ENCODE results near the gene ATOH8. TPM values are rescaled to one million over a fixed set of nuclear protein-coding genes. Genes with fewer than 3 reads are reported as not detected.
"Not testable (repeated sequence)": the region's sequence is repeated elsewhere in the genome, so short reads cannot be mapped to it uniquely, and the experiment has no call there.

ATOH8 gene
- total RNA-seq, 1 donor from 2014 or later, result 0.79 TPM

DNA sequence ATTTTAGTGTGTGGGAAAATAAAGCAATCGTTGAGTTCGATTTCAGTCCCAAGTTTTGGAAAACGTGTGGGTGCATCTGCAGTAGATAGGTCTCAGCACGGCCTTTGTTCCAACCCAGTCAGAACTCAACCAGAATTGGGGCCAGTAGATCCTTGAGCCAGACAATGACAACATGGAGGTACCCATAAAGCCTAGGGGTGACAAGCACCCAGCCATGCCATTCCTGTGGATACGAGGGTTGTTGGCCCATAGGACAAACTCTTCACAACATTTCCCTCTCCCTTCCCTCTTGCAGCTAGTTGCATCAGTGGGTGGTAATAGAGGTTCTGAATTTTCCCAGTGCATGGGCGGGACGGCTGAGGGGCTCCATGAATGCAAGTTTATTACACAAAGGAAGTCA is 74.9 kb downstream of the ATOH8 start:
- TF ChIP-seq, protein P1, sequence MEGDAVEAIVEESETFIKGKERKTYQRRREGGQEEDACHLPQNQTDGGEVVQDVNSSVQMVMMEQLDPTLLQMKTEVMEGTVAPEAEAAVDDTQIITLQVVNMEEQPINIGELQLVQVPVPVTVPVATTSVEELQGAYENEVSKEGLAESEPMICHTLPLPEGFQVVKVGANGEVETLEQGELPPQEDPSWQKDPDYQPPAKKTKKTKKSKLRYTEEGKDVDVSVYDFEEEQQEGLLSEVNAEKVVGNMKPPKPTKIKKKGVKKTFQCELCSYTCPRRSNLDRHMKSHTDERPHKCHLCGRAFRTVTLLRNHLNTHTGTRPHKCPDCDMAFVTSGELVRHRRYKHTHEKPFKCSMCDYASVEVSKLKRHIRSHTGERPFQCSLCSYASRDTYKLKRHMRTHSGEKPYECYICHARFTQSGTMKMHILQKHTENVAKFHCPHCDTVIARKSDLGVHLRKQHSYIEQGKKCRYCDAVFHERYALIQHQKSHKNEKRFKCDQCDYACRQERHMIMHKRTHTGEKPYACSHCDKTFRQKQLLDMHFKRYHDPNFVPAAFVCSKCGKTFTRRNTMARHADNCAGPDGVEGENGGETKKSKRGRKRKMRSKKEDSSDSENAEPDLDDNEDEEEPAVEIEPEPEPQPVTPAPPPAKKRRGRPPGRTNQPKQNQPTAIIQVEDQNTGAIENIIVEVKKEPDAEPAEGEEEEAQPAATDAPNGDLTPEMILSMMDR (IDR thresholded peaks at IDR 0.05; ENCODE audit: insufficient read depth, low read length, severe bottlenecking), result no peak
- FAIRE-seq, result no peak
- H3K4me3 ChIP-seq (ENCODE audit: low read depth, low read length), result no peak overlapping the region
- H3K27me3 ChIP-seq (ENCODE audit: control insufficient read depth, insufficient read depth, low read length), result no peaks in the 10 kb centered on the region
- H3K36me3 ChIP-seq (ENCODE audit: control insufficient read depth, insufficient read depth, low read length), result no peaks in the 10 kb centered on the region
- DNase-seq (ENCODE audit: low read depth), result no peak

DNA sequence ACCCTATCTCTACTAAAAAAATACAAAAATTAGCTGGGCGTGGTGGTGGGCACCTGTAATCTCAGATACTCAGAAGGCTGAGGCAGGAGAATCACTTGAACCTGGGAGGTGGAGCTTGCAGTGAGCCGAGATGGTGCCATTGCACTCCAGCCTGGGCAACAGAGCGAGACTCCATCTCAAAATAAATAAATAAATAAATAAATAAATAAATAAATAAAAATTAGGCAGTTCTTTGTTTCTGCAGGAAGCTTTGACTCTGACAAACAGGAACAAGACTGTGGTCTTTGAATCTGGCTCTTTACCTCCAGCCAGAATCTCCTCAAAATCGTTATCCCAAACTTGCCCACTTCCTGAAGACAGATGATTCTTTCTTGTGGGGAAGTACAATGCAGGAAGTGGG is 75.6 kb downstream of the ATOH8 start:
- FAIRE-seq; H3K36me3 ChIP-seq (ENCODE audit: control insufficient read depth, insufficient read depth, low read length); DNase-seq (ENCODE audit: low read depth); H3K27me3 ChIP-seq (ENCODE audit: control insufficient read depth, insufficient read depth, low read length); H3K4me3 ChIP-seq (ENCODE audit: low read depth, low read length): not testable (repeated sequence)

DNA sequence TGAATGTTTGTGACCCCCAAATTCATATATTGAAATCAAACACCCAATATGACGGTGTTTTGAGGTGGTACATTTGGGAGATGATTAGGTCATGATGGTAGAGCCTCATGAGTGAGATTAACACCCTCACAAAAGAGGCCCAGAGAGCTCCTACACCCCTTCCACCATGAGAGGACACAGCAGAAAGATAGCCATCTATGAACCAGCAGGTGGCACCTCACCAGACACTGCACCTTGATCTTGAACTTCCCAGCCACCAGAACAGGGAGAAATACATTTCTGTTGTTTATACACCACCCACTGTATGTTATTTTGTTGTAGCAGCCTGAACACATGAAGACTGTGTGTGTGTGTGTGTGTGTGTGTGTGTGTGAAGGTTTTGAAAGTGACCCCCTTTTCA is 76.9 kb downstream of the ATOH8 start:
- Histone ChIP-seq H3K4me3 (ENCODE audit: low read depth, low read length) (no peak overlapping the region), H3K27me3 (ENCODE audit: control insufficient read depth, insufficient read depth, low read length) (no peaks in the 10 kb centered on the region), H3K36me3 (ENCODE audit: control insufficient read depth, insufficient read depth, low read length) (no peaks in the 10 kb centered on the region)
- TF ChIP-seq, protein P1 (IDR thresholded peaks at IDR 0.05; ENCODE audit: insufficient read depth, low read length, severe bottlenecking), result peak; percentile 14
- FAIRE-seq (no peak), DNase-seq (ENCODE audit: low read depth) (peak; percentile 17)

DNA sequence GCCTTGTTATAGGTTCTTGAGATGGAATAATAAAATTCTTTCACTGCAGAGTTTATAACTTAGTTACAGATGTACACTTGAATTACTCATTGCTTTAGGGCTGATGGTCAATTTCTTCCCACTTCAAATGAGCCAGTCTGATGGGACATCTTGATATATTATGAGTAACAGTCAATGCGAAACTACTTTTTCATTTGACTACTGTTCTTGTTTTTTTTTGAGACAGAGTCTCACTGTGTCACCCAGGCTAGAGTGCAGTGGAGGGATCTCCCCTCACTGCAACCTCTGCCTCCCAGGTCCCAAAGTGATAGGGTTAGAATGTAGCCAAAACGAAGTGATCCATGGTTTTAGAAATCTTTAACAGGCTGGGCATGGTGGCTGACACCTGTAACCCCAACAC is 77.9 kb downstream of the ATOH8 start:
- FAIRE-seq (no peak), DNase-seq (ENCODE audit: low read depth) (no peak)
- Histone ChIP-seq H3K36me3 (ENCODE audit: control insufficient read depth, insufficient read depth, low read length) (no peaks in the 10 kb centered on the region), H3K27me3 (ENCODE audit: control insufficient read depth, insufficient read depth, low read length) (no peaks in the 10 kb centered on the region), H3K4me3 (ENCODE audit: low read depth, low read length) (no peak overlapping the region)
- TF ChIP-seq, protein P1 (IDR thresholded peaks at IDR 0.05; ENCODE audit: insufficient read depth, low read length, severe bottlenecking), result no peak

DNA sequence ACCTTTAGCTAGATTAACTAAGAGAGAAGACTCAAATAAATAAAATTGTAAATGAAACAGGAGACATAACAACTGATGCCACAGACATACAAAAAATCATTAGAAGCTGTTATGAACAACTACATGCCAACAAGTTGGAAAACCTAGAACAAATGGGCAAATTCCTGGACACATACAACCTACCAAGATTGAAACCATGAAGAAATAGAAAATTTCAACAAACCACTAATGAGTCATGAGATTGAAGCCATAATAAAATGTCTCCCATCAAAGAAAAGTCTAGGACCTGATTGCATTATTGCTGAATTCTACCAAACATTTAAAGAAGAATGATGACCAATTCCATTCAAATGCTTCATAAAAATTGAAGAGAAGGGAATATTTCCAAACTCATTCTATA is 80.7 kb downstream of the ATOH8 start:
- no peak for FAIRE-seq
- TF ChIP-seq, protein P1 (IDR thresholded peaks at IDR 0.05; ENCODE audit: insufficient read depth, low read length, severe bottlenecking), result no peak

More for the DNA sequence above, 80.7 kb downstream of the ATOH8 start:
- Histone ChIP-seq H3K4me3 (ENCODE audit: low read depth, low read length) (no peak overlapping the region), H3K27me3 (ENCODE audit: control insufficient read depth, insufficient read depth, low read length) (no peaks in the 10 kb centered on the region), H3K36me3 (ENCODE audit: control insufficient read depth, insufficient read depth, low read length) (no peaks in the 10 kb centered on the region)
- DNase-seq (ENCODE audit: low read depth), result no peak

Other genes with a start within 250 kb of the ATOH8 start
- gene MAT2A, start 214.8 kb upstream of the ATOH8 start, total RNA-seq, result 81.9 and 103 TPM in 2 replicates
- 27.9 and 33.0 TPM in 2 replicates for gene GGCX, start 192.5 kb upstream of the ATOH8 start, total RNA-seq
- gene VAMP8, start 176.4 kb upstream of the ATOH8 start, total RNA-seq, result 41.3 and 67.6 TPM in 2 replicates
- 4.5 and 5.5 TPM in 2 replicates for gene VAMP5, start 169.6 kb upstream of the ATOH8 start, total RNA-seq
- 240 and 318 TPM in 2 replicates for gene RNF181, start 158.2 kb upstream of the ATOH8 start, total RNA-seq
- gene TMEM150A, start 151.3 kb upstream of the ATOH8 start, total RNA-seq, result 8.3 and 9.2 TPM in 2 replicates
- 9.5 and 18.8 TPM in 2 replicates for gene C2orf68, start 141.9 kb upstream of the ATOH8 start, total RNA-seq
- 26.8 and 32.4 TPM in 2 replicates for gene USP39, start 137.8 kb upstream of the ATOH8 start, total RNA-seq
- gene SFTPB, start 85.8 kb upstream of the ATOH8 start, total RNA-seq, result not detected in 2 replicates
- not detected in 2 replicates for gene GNLY, start 59.6 kb upstream of the ATOH8 start, total RNA-seq
- gene ST3GAL5, start 135.0 kb downstream of the ATOH8 start, total RNA-seq, result 2.6 and 29.7 TPM in 2 replicates